Left cardiac atrium (tissue), 4 donors: Measurements from ENCODE around the gene FGD5. TPM values are rescaled to one million over a fixed set of nuclear protein-coding genes. Genes with fewer than 3 reads are reported as not detected.

Experiments
- ATAC-seq, 2 donors: fragments of 200-7000 bp; cut with Tn5 transposase; one replicate each; pipeline ENCODE4 v1.9.1; 2020; ENCODE audit warnings: mild to moderate bottlenecking in 2 of 2, moderate library complexity in 2 of 2
- DNase-seq: peaks from one replicate; pipeline ENCODE4 v3.0.0-alpha.2; 2020
- intact Hi-C, 2 donors: fragments of 100-400 bp; cut with DNase I; formaldehyde crosslinking; loops; one replicate each; pipeline versions ENCODE4 v1.14.1 to v1.15.1; 2022 to 2023
- total RNA-seq, 2 donors: library from RNA; stranded (reverse); fragmentation: NEBNext Ultra II Directional; extraction: Animal tissue kit (Norgen Biotek cat#: 25700); gene quantifications; one replicate each; pipeline ENCODE4 v1.2.1, GENCODE V29; 2021
- donor health status: DM: no; HTN: yes; CAD: no.
- donor health status: DM: no; HTN: yes; CAD: no; lungs with severe emphysema.
- donor health status: DM: yes; HTN: yes; CAD: no.
- donor health status: Dilated cardiomyopathy.

The FGD5 gene
- total RNA-seq, 2 donors from 2014 or later: 19.3 to 28.7 TPM

- DNase-seq (no peak), ATAC-seq (no peak)
- intact Hi-C loops: no loop called here
Observed at GRCh38 chr3:14820156-14820555, 1.4 kb downstream of the FGD5 start.

- no peak for DNase-seq
- ATAC-seq: no peak
- intact Hi-C loops: no loop called here
Observed at GRCh38 chr3:14821151-14821550, 2.4 kb downstream of the FGD5 start.

GRCh38 chr3:14822134-14822533, 3.4 kb downstream of the FGD5 start:
- DNase-seq (no peak), ATAC-seq (no peak)
- intact Hi-C loops: no loop called here

DNA sequence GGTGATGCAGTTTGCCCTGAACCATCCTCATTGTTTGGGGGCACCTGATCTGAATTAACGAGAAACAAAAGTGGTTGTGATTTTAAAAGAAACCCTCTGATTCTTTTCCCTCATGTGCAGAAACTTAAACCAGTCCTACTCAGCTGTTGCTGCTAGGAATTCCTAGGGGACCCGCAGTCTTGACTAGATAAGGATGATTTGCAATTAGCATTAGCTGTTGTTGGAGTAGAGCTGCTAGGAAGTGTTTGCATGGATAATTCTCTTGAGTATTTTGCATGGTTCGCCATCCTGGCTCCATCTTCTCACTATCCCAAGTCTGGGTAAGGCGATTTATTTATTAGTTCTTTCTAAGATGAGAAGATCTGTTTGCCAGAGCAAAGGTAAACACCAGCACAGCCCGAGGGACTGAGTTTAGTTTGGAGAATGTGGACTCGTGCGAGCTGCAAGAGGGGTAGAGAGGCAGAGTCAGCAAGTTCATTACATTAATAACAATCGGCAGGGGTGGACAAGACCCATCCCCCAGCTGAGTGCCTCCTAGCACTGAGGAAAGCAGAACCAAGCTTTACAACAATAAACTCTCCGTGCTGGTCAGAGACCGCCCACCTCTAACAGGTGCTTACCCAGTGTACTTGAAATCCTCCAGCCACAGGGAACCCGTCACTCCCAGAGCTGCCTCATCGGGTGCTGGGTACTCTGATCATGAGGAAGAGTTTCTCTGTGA, 4.1 kb downstream of the FGD5 start:
- DNase-seq (no peak), ATAC-seq (peak in 1 of 2 donors; percentile 8)
- intact Hi-C loops: no loop called here

- ATAC-seq: peak in 1 of 2 donors; percentile 27
- DNase-seq: no peak
- intact Hi-C loops: no loop called here
Observed at GRCh38 chr3:14823393-14823792, 4.6 kb downstream of the FGD5 start.

DNA sequence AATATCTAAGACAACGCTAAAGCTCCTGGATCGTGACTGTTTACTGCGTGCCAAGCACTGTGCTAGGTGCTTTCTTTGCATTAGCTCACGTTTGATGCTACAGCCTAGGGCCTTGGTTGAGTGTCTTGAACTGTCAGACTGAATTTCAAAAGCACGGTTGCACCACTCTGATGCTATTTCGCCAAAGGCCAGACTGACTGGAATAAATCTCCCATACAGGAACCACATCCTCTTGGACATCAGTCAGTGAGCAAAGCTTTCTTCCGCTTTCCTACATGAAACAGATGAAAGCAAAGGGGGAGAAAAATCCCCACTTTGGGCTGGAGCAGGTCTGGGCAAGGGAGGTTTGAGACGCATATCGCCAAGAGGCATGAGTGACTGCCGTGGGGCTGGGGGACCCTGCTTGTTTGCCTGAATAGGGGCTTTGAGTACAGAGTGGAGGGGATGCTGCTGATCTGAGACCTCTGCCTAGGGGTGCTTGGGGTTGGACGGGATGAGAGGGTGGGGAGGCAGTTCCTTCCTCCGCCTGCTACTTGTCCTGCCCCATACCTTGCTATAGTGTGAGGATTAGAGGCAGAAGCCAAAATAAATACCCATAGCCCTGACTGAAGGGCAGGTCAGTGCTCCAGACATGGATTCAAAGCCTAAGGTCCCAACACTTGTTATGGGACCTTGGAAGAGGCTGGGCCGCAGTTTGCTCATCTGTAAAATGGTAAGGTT, 5.3 kb downstream of the FGD5 start:
- intact Hi-C loops: no loop called here
- ATAC-seq: no peak

DNA sequence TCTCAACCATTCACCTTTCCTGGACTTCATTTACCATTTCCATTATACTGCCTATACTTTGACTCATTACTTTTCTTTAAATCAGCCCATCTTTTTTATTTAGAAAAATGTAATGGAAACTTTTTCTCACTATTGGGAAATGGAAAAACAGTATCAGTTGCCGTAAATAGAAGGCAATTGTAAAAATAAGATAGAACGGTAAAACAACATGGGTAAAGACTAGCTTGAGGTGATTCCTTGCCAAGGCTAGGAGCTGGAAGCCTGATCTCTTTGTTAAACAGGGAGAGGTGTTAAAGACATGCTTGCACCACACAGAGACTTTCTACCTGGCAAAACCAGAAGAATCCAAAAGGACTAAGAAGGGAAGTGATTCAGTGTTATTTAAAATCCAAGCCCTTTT, 5.9 kb downstream of the FGD5 start:
- DNase-seq (no peak), ATAC-seq (no peak)
- intact Hi-C loops: no loop called here

More for the DNA sequence above, 5.3 kb downstream of the FGD5 start:
- DNase-seq: no peak

- DNase-seq: no peak
- ATAC-seq: no peak
- intact Hi-C loops: no loop called here
Observed at GRCh38 chr3:14826069-14826468, 7.3 kb downstream of the FGD5 start.

GRCh38 chr3:14827776-14828175, 9.0 kb downstream of the FGD5 start:
- no peak for DNase-seq
- no peak for ATAC-seq
- intact Hi-C loops: no loop called here

DNA sequence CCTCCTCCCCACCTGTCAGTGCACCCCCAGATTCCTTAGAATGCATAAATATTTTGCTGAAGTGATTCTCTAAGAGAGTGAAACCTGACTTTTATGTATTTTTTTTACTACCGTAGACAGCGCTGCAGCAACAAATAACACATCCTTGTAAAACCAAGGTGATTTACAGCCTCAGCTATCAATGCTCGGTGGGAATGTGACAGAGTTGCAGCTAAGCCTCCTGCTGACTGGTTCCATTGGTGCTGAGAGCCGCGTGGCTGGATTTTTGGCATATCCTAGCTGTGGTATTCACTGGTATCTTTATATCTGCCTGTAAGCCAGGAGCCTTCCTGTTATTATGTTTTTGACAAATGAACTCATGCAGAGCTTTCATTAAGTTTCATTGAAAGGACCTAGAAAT, 11.0 kb downstream of the FGD5 start:
- DNase-seq (no peak), ATAC-seq (no peak)
- intact Hi-C loops: no loop called here

DNA sequence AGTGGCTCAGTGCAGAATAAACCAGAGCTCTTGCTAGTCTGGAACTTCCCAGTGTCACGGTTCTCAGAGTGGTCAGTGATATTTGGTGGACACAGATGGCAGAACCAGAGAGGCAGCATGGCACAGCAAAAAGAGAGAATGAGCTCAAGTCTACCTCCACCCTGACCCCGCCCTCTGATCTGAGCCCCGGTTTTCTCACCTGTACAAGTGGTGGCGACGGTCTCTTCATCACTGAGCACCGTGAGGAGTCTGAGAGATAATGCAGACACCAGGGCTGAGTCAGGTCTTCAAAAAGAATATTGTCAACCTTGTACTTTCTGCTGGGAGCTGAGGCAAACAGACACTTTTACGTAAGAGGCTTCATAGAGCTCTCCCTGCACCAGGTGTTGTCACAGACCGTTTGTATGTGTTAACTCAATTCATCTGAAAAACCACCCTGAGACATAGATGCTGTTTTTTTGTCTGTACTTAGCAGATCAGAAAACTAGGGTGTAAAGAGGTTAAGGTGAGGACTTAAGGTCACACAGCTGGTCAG, 13.2 kb downstream of the FGD5 start:
- no peak for ATAC-seq
- DNase-seq: no peak
- intact Hi-C loops: no loop called here

GRCh38 chr3:14832975-14833722, 14.4 kb downstream of the FGD5 start:
- DNase-seq (no peak), ATAC-seq (no peak)
- intact Hi-C loops: no loop called here

DNA sequence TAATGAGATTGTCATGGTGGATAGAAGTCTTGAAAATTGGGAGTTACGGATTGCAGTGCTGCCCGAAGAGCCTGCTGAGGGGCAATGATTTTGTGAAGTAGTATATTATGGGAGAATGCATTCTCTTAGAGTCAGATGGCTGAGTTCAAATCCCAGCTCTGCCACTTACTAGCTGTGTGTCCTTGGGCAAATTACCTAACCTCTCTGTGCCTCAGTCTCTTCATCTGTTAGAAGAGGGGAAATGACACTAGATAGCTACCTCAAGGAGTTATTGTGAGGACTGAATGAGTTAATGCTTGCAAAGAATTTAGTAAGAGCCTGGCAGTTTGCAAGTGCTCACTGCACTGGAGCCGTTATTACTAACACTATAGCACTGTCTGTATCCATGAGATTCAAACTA, 15.4 kb downstream of the FGD5 start:
- ATAC-seq: no peak
- DNase-seq: no peak
- intact Hi-C loops: no loop called here

DNA sequence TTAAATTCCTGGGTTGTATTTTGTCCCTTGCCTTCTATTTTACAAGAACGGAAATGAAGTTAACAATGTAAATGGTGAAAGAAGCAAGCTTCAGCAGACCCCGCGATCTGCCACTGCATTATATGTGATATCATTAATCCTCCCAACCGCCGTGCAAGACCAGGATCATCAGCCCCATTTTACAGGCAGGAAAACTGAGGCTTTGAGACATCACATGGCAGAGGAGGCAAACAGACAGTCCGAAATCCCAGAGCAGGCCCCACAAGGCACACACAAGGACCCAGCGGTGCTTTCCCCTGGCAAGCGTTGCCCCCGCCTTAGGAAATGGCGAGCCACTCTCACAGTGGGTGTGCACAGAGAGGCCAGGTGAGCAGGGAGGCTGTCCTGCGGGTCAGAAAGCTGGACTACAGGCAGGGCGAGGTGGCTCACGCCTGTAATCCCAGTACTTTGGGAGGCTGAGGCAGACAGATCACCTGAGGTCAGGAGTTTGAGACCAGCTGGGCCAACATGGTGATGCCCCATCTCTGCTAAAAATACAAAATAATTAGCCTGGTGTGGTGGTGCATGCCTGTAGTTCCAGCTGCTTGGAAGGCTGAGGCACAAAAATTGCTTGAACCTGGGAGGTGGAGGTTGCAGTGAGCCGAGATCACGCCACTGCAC, 16.2 kb downstream of the FGD5 start:
- DNase-seq: no peak
- no peak for ATAC-seq
- intact Hi-C loops: no loop called here

DNA sequence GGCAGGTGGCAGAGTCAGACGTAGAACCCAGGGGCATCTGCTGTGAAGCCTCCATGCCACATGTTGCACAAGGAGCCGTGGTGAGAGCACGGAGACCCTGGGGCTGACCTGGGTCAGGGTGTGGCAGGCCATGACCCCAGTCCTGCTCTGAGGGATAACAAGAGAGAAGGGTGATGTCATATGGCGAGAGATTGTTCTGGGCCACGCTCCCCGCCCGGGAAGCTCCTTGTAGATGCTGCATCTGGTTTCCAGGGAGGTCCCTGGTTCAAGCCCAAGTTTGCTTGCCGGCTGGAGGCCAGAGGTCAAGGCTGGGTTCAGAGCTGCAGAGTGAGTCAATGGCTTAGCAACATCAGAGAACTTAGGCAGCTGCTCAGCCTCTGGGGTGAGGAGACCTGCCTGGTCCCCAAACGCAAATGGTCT, 17.3 kb downstream of the FGD5 start:
- ATAC-seq (peak; percentile 41 to 87), DNase-seq (peak; percentile 86)
- intact Hi-C loops: no loop called here

- intact Hi-C loops: no loop called here
- ATAC-seq (peak; percentile 25 to 32), DNase-seq (no peak)
Observed at GRCh38 chr3:14837186-14837877, 18.6 kb downstream of the FGD5 start.

- ATAC-seq (peak; percentile 57 to 78), DNase-seq (no peak)
- intact Hi-C loops: no loop called here
Observed at GRCh38 chr3:14837878-14838258, 19.1 kb downstream of the FGD5 start.

GRCh38 chr3:14839236-14839635, 20.5 kb downstream of the FGD5 start:
- no peak for ATAC-seq
- DNase-seq: no peak
- intact Hi-C loops: no loop called here

DNA sequence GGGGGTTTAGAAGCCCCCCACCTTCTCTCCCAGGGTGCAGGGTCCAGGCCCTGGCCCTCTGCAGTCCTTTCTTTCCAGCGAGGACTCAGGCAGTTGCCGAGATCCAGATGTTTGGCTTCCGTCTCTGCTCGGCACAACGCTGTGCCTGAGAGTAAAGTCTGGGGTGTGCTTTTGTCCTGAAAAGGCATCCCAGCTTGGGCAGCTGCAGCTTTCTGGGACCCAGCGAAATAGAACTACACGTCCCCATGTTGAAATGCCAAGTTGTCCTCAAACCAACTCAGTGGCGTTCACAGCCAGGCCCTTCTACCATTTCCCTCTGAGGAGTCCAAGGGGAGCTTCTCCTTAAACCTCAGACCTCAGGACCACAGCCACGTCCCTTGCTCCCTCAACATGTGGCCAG, 23.1 kb downstream of the FGD5 start:
- no peak for DNase-seq
- intact Hi-C loops: no loop called here
- peak in 1 of 2 donors; percentile 25 for ATAC-seq
